HEK293 (cell line): ENCODE measurements around the gene RASSF5.
A peak's percentile ranks its signal among the peaks of the same experiment; 100 is the strongest.

ENCODE experiments used
- CTCF ChIA-PET: fragments of 350-600 bp; formaldehyde crosslinking; extraction: SDS; loops from one replicate; lab custom pipeline; 2021; ENCODE audit warnings: antibody characterized with exemption; lab: Yijun Ruan, JAX
- POLR2A ChIA-PET: fragments of 300-600 bp; formaldehyde crosslinking; extraction: SDS; loops from one replicate; lab custom pipeline; 2020; ENCODE audit warnings: antibody characterized with exemption, inconsistent platforms; lab: Yijun Ruan, JAX
- H3K27ac ChIP-seq: fragments of 200-500 bp; sonication (Bioruptor generic); 2 replicates; pipeline ENCODE4 v1.5.1; 2014; ENCODE audit warnings: low read depth, low read length, control low read depth, inconsistent platforms; ENCODE audit errors: extremely low read depth
- H3K36me3 ChIP-seq, 2 experiments: fragments of 200-500 bp in 1 of 2; sonication (Bioruptor generic) in 1 of 2; 1 replicate in 1 of 2; 2 replicates in 1 of 2; pipeline ENCODE4 v1.5.1; 2014 to 2017; ENCODE audit warnings: inconsistent platforms in 2 of 2, low read length in 2 of 2; ENCODE audit not compliant: control insufficient read depth in 2 of 2, insufficient read depth in 1 of 2
- H3K4me1 ChIP-seq: fragments of 200-500 bp; sonication (Bioruptor generic); 2 replicates; pipeline ENCODE4 v1.5.1; 2014; ENCODE audit warnings: mild to moderate bottlenecking, low read length, inconsistent platforms; ENCODE audit not compliant: control insufficient read depth, insufficient read depth
- H3K4me3 ChIP-seq: 2 replicates; pipeline ENCODE4 v1.5.1; 2011; ENCODE audit warnings: low read depth, mild to moderate bottlenecking, control low read depth, low read length, moderate library complexity
- H3K9me3 ChIP-seq: fragments of 200-500 bp; sonication (Bioruptor generic); 2 replicates; pipeline ENCODE4 v1.5.1; 2014; ENCODE audit warnings: low read depth, low read length, inconsistent platforms; ENCODE audit not compliant: control insufficient read depth, insufficient read depth
- BCL11A ChIP-seq: fragments of 450-650 bp; formaldehyde crosslinking; IDR thresholded peaks from 2 replicates; pipeline ENCODE4 v1.5.1; 2016; ENCODE audit warnings: low read depth, missing biosample characterization, missing genetic modification characterization
- CTCF ChIP-seq: fragments of 450-650 bp; formaldehyde crosslinking; IDR thresholded peaks from 2 replicates; pipeline ENCODE4 v1.5.1; 2016; ENCODE audit warnings: missing biosample characterization, missing genetic modification characterization
- EGR2 ChIP-seq: fragments of 450-650 bp; formaldehyde crosslinking; IDR thresholded peaks from 2 replicates; pipeline ENCODE4 v1.5.1; 2016; ENCODE audit warnings: low read depth, missing biosample characterization, missing genetic modification characterization
- KLF7 ChIP-seq: fragments of 450-650 bp; formaldehyde crosslinking; IDR thresholded peaks from 2 replicates; pipeline ENCODE4 v1.5.1; 2016; ENCODE audit warnings: missing biosample characterization, missing genetic modification characterization, borderline replicate concordance
- MZF1 ChIP-seq: fragments of 450-650 bp; formaldehyde crosslinking; IDR thresholded peaks from 2 replicates; pipeline ENCODE4 v1.5.1; 2017; ENCODE audit warnings: missing biosample characterization, missing genetic modification characterization, borderline replicate concordance
- PBX3 ChIP-seq: sonication (generic); formaldehyde crosslinking; IDR thresholded peaks from 2 replicates; pipeline ENCODE4 v1.8.1; 2022; ENCODE audit warnings: mild to moderate bottlenecking, moderate library complexity, missing genetic modification reagents
- PRDM1 ChIP-seq: fragments of 450-650 bp; formaldehyde crosslinking; IDR thresholded peaks from 2 replicates; pipeline ENCODE4; 2016; ENCODE audit warnings: missing biosample characterization, missing genetic modification characterization
- PRDM6 ChIP-seq: fragments of 450-650 bp; formaldehyde crosslinking; IDR thresholded peaks from 2 replicates; pipeline ENCODE4 v1.5.1; 2017; ENCODE audit warnings: missing biosample characterization, missing genetic modification characterization
- SALL2 ChIP-seq: fragments of 450-650 bp; formaldehyde crosslinking; IDR thresholded peaks from 2 replicates; pipeline ENCODE4 v1.5.0; 2017; ENCODE audit warnings: missing biosample characterization, mild to moderate bottlenecking, missing genetic modification characterization, borderline replicate concordance
- ZBTB21 ChIP-seq: fragments of 450-650 bp; formaldehyde crosslinking; IDR thresholded peaks from 2 replicates; pipeline ENCODE4 v1.5.1; 2017; ENCODE audit warnings: missing biosample characterization, missing genetic modification characterization
- ZFHX2 ChIP-seq: fragments of 450-650 bp; formaldehyde crosslinking; conservative IDR thresholded peaks from 2 replicates; pipeline ENCODE4 v1.5.1; 2016; ENCODE audit warnings: missing biosample characterization, missing genetic modification characterization
- ZFP37 ChIP-seq: fragments of 450-650 bp; formaldehyde crosslinking; IDR thresholded peaks from 2 replicates; pipeline ENCODE4 v1.5.1; 2016; ENCODE audit warnings: missing biosample characterization, missing genetic modification characterization
- ZFP69B ChIP-seq: fragments of 450-650 bp; formaldehyde crosslinking; IDR thresholded peaks from 2 replicates; pipeline ENCODE4 v1.5.1; 2016; ENCODE audit warnings: missing biosample characterization, missing genetic modification characterization
- ZNF10 ChIP-seq: fragments of 450-650 bp; formaldehyde crosslinking; IDR thresholded peaks from 2 replicates; pipeline ENCODE4 v1.5.1; 2017; ENCODE audit warnings: missing biosample characterization, missing genetic modification characterization
- ZNF16 ChIP-seq: fragments of 450-650 bp; formaldehyde crosslinking; IDR thresholded peaks from 2 replicates; pipeline ENCODE4 v1.5.1; 2016; ENCODE audit warnings: low read depth, missing biosample characterization, missing genetic modification characterization
- ZNF2 ChIP-seq: fragments of 450-650 bp; formaldehyde crosslinking; IDR thresholded peaks from 2 replicates; pipeline ENCODE4 v1.5.1; 2016; ENCODE audit warnings: missing biosample characterization, missing genetic modification characterization
- ZNF221 ChIP-seq: fragments of 450-650 bp; formaldehyde crosslinking; IDR thresholded peaks from 2 replicates; pipeline ENCODE4 v1.5.1; 2017; ENCODE audit warnings: missing biosample characterization, missing genetic modification characterization, borderline replicate concordance
- ZNF48 ChIP-seq: fragments of 450-650 bp; formaldehyde crosslinking; IDR thresholded peaks from 2 replicates; pipeline ENCODE4 v1.5.1; 2016; ENCODE audit warnings: missing biosample characterization, missing genetic modification characterization
- ZNF514 ChIP-seq: fragments of 450-650 bp; formaldehyde crosslinking; IDR thresholded peaks from 2 replicates; pipeline ENCODE4 v1.5.1; 2016; ENCODE audit warnings: missing biosample characterization, missing genetic modification characterization
- ZNF560 ChIP-seq: fragments of 450-650 bp; formaldehyde crosslinking; IDR thresholded peaks from 2 replicates; pipeline ENCODE4 v1.5.1; 2017; ENCODE audit warnings: missing biosample characterization, missing genetic modification characterization, borderline replicate concordance
- ZNF624 ChIP-seq: fragments of 450-650 bp; formaldehyde crosslinking; IDR thresholded peaks from 2 replicates; pipeline ENCODE4 v1.5.1; 2017; ENCODE audit warnings: missing biosample characterization, missing genetic modification characterization
- ZNF692 ChIP-seq: fragments of 450-650 bp; formaldehyde crosslinking; IDR thresholded peaks from 2 replicates; pipeline ENCODE4 v1.5.1; 2016; ENCODE audit warnings: missing biosample characterization, missing genetic modification characterization
- ZNF776 ChIP-seq: fragments of 450-650 bp; formaldehyde crosslinking; IDR thresholded peaks from 2 replicates; pipeline ENCODE4 v1.5.0; 2017; ENCODE audit warnings: missing biosample characterization, missing genetic modification characterization, borderline replicate concordance
- ZNF777 ChIP-seq: fragments of 450-650 bp; formaldehyde crosslinking; IDR thresholded peaks from 2 replicates; pipeline ENCODE4 v1.5.1; 2017; ENCODE audit warnings: missing biosample characterization, missing genetic modification characterization, borderline replicate concordance
- ZNF785 ChIP-seq: fragments of 450-650 bp; formaldehyde crosslinking; IDR thresholded peaks from 2 replicates; pipeline ENCODE4 v1.5.1; 2016; ENCODE audit warnings: missing biosample characterization, missing genetic modification characterization
- ZSCAN4 ChIP-seq: fragments of 450-650 bp; formaldehyde crosslinking; IDR thresholded peaks from 2 replicates; pipeline ENCODE4 v1.5.1; 2017; ENCODE audit warnings: missing biosample characterization, missing genetic modification characterization
- ZXDB ChIP-seq: fragments of 450-650 bp; formaldehyde crosslinking; IDR thresholded peaks from 2 replicates; pipeline ENCODE4 v1.5.1; 2016; ENCODE audit warnings: missing biosample characterization, missing genetic modification characterization

RASSF5 gene

GRCh38 chr1:206460836-206461426 is 46.4 kb upstream of the RASSF5 start:
- Histone ChIP-seq H3K27ac (no peak overlapping the region), H3K9me3 (no peaks in the 10 kb centered on the region), H3K36me3 (peaks cover 0 to 52% of the 10 kb centered on the region in 2 experiments; a peak in 1 of 3 replicates), H3K4me3 (no peak overlapping the region), H3K4me1 (no peaks in the 10 kb centered on the region)
- ChIA-PET POLR2A (no interaction called here), CTCF (interaction anchor here (0.6 to 2.3 kb wide), 11 partner anchors 10 to 459 kb away, joined by 3 to 23 read pairs (median 6); partner anchors contain the start of gene IKBKE)
- TF ChIP-seq ZNF10 (tag by site-specific recombination) (no peak), PRDM6 (tag by site-specific recombination) (no peak), SALL2 (tag by site-specific recombination) (no peak), PBX3 (no peak), ZFP69B (tag by site-specific recombination) (no peak), ZNF221 (tag by site-specific recombination) (no peak), ZNF785 (tag by site-specific recombination) (no peak), ZNF777 (tag by site-specific recombination) (no peak), PRDM1 (no peak), ZNF776 (tag by site-specific recombination) (no peak)

GRCh38 chr1:206461602-206462455 is 45.5 kb upstream of the RASSF5 start:
- CTCF ChIA-PET = interaction anchor here (0.6 to 2.3 kb wide), 22 partner anchors 8 to 1396 kb away, joined by 3 to 23 read pairs (median 4); partner anchors contain the start of gene IKBKE
- TF ChIP-seq ZXDB (tag by site-specific recombination) (no peak), ZFHX2 (no peak), ZNF16 (no peak), ZNF514 (tag by site-specific recombination) (no peak), KLF7 (tag by site-specific recombination) (no peak), MZF1 (tag by site-specific recombination) (no peak), ZNF2 (tag by site-specific recombination) (peak; percentile 68; the same call in 1 of the 2 replicates), CTCF (tag by site-specific recombination) (peak; percentile 60), ZBTB21 (tag by site-specific recombination) (no peak), EGR2 (no peak), ZNF624 (tag by site-specific recombination) (no peak), BCL11A (no peak), ZSCAN4 (tag by site-specific recombination) (peak; percentile 83), ZFP37 (tag by site-specific recombination) (no peak), ZNF48 (tag by site-specific recombination) (no peak), ZNF692 (tag by site-specific recombination) (no peak), ZNF560 (tag by site-specific recombination) (no peak)

More at GRCh38 chr1:206461602-206462455, 45.5 kb upstream of the RASSF5 start:
- POLR2A ChIA-PET = interaction anchor here (1.3 kb wide), 1 partner anchor 9 kb away, joined by 7 read pairs; no protein-coding TSS in a partner anchor
- Histone ChIP-seq H3K27ac (no peak overlapping the region), H3K4me1 (no peaks in the 10 kb centered on the region), H3K36me3 (peaks cover 0 to 50% of the 10 kb centered on the region in 2 experiments; a peak in 1 of 3 replicates), H3K4me3 (no peak overlapping the region), H3K9me3 (no peaks in the 10 kb centered on the region)
